IMR-90 (cell line): ENCODE measurements around the gene CXCR3. TPM values are rescaled to one million over a fixed set of nuclear protein-coding genes. Genes with fewer than 3 reads are reported as not detected.

Experiments used
- ATAC-seq: fragments of 200-7000 bp; cut with Tn5 transposase; 2 replicates; pipeline ENCODE4 v1.9.1; 2020; ENCODE audit warnings: low read depth, mild to moderate bottlenecking, moderate library complexity
- BruUV-seq: library from RNA; stranded (reverse); fragments of 400-500 nt; replicated peaks from 2 replicates; lab custom pipeline; 2021; lab: Mats Ljungman, UMichigan
- CTCF ChIA-PET: fragments of 300-600 bp; formaldehyde crosslinking; extraction: SDS; loops from one replicate; lab custom pipeline; 2021; ENCODE audit warnings: antibody characterized with exemption; lab: Yijun Ruan, JAX
- POLR2A ChIA-PET: fragments of 300-600 bp; sonication (Branson Sonifier 250); formaldehyde crosslinking; loops from one replicate; lab custom pipeline; 2022; ENCODE audit warnings: antibody characterized with exemption; ENCODE audit not compliant: unreplicated experiment; lab: Charles Lee
- DNase-seq: peaks from one replicate; pipeline ENCODE4 v3.0.0; 2013
- H2AFZ ChIP-seq: replicated peaks from 2 replicates; pipeline ENCODE3; 2013; ENCODE audit warnings: low read length, mild to moderate bottlenecking; ENCODE audit not compliant: poor library complexity
- H2AK5ac ChIP-seq: 2 replicates; pipeline ENCODE4 v1.6.1; 2013; ENCODE audit warnings: low read depth, low read length, inconsistent platforms
- H2AK9ac ChIP-seq: replicated peaks from 2 replicates; pipeline ENCODE3; 2013; ENCODE audit warnings: mild to moderate bottlenecking, low read depth, low read length, moderate library complexity; ENCODE audit not compliant: poor library complexity
- H2BK120ac ChIP-seq: 2 replicates; pipeline ENCODE4 v1.6.1; 2013; ENCODE audit warnings: low read depth, low read length, inconsistent platforms
- H2BK15ac ChIP-seq: 3 replicates; pipeline ENCODE4 v1.6.1; 2013; ENCODE audit warnings: low read depth, low read length, inconsistent platforms
- H2BK20ac ChIP-seq: 2 replicates; pipeline ENCODE4 v1.6.1; 2013; ENCODE audit warnings: low read depth, mild to moderate bottlenecking, inconsistent platforms, low read length, moderate library complexity
- H2BK5ac ChIP-seq: 2 replicates; pipeline ENCODE4 v1.6.1; 2013; ENCODE audit warnings: mild to moderate bottlenecking, low read depth, low read length, inconsistent platforms; ENCODE audit not compliant: poor library complexity, severe bottlenecking
- H3K14ac ChIP-seq: replicated peaks from 2 replicates; pipeline ENCODE4 v1.6.1; 2013; ENCODE audit warnings: low read depth, low read length, inconsistent platforms
- H3K18ac ChIP-seq: 2 replicates; pipeline ENCODE4 v1.6.1; 2013; ENCODE audit warnings: low read depth, low read length, control low read depth
- H3K23ac ChIP-seq: 2 replicates; pipeline ENCODE4 v1.6.1; 2013; ENCODE audit warnings: low read depth, low read length, inconsistent platforms
- H3K27ac ChIP-seq: 2 replicates; pipeline ENCODE4 v1.5.1; 2013; ENCODE audit warnings: mild to moderate bottlenecking, control low read depth, low read length; ENCODE audit not compliant: insufficient read depth
- H3K27me3 ChIP-seq: 2 replicates; pipeline ENCODE4 v1.6.1; 2013; ENCODE audit warnings: low read length; ENCODE audit not compliant: control insufficient read depth, insufficient read depth
- H3K36me3 ChIP-seq: 2 replicates; pipeline ENCODE4 v1.6.1; 2013; ENCODE audit warnings: low read length, mixed read lengths; ENCODE audit not compliant: control insufficient read depth, insufficient read depth
- H3K4ac ChIP-seq: 2 replicates; pipeline ENCODE4 v1.6.1; 2013; ENCODE audit warnings: low read depth, low read length, inconsistent platforms
- H3K4me1 ChIP-seq: 2 replicates; pipeline ENCODE4 v1.6.1; 2013; ENCODE audit warnings: low read length, mixed read lengths; ENCODE audit not compliant: control insufficient read depth, insufficient read depth
- H3K4me2 ChIP-seq: 2 replicates; pipeline ENCODE4 v1.6.1; 2013; ENCODE audit warnings: low read depth, mild to moderate bottlenecking, control low read depth, low read length, moderate library complexity
- H3K4me3 ChIP-seq: 2 replicates; pipeline ENCODE4 v1.5.1; 2013; ENCODE audit warnings: low read depth, mild to moderate bottlenecking, control low read depth, low read length, moderate library complexity; ENCODE audit not compliant: insufficient read depth
- H3K56ac ChIP-seq: 2 replicates; pipeline ENCODE4 v1.6.1; 2013; ENCODE audit warnings: low read length, inconsistent platforms; ENCODE audit not compliant: insufficient read depth; ENCODE audit errors: extremely low read depth
- H3K79me1 ChIP-seq, 2 experiments: 2 replicates each; pipeline ENCODE4 v1.6.1; 2013; ENCODE audit warnings: low read length in 2 of 2, inconsistent platforms in 1 of 2, low read depth in 1 of 2
- H3K9ac ChIP-seq: 2 replicates; pipeline ENCODE4 v1.6.1; 2013; ENCODE audit warnings: low read depth, low read length, control low read depth
- H3K9me1 ChIP-seq: 2 replicates; pipeline ENCODE4 v1.6.1; 2013; ENCODE audit warnings: low read length, inconsistent platforms; ENCODE audit not compliant: insufficient read depth
- H3K9me3 ChIP-seq: 2 replicates; pipeline ENCODE4 v1.6.1; 2013; ENCODE audit warnings: low read length; ENCODE audit not compliant: control insufficient read depth, insufficient read depth
- H4K20me1 ChIP-seq: 2 replicates; pipeline ENCODE4 v1.6.1; 2013; ENCODE audit warnings: low read length, inconsistent platforms; ENCODE audit not compliant: insufficient read depth
- H4K5ac ChIP-seq: 2 replicates; pipeline ENCODE4 v1.6.1; 2013; ENCODE audit warnings: mild to moderate bottlenecking, low read depth, low read length, control low read depth
- H4K8ac ChIP-seq, 2 experiments: 2 replicates each; pipeline ENCODE4 v1.6.1; 2013; ENCODE audit warnings: low read depth in 2 of 2, low read length in 2 of 2, control low read depth in 1 of 2, inconsistent platforms in 1 of 2
- H4K91ac ChIP-seq: 2 replicates; pipeline ENCODE4 v1.6.1; 2013; ENCODE audit warnings: low read depth, low read length, inconsistent platforms; ENCODE audit not compliant: insufficient read depth
- RCOR1 ChIP-seq: IDR thresholded peaks from 2 replicates; pipeline ENCODE4 v1.6.1; 2012; ENCODE audit warnings: mild to moderate bottlenecking, low read length, improper control_type of control experiment; ENCODE audit not compliant: insufficient replicate concordance
- WGBS, 2 experiments: methylation state at CpG; one replicate each; pipeline versions ENCODE4 v1.1.5 to v1.1.7; 2013; ENCODE audit warnings: missing lambda C conversion rate in 2 of 2; ENCODE audit not compliant: insufficient read length in 1 of 2; ENCODE audit errors: extremely low coverage in 2 of 2; 5-methylcytosine and 5-hydroxymethylcytosine counted together
- dilution Hi-C: fragments of 300-500 bp; cut with HindIII; formaldehyde crosslinking; loops from one replicate; pipeline ENCODE4 v1.14.3; 2018; ENCODE audit warnings: low sequenced_read_pairs; ENCODE audit not compliant: unreplicated experiment
- in situ Hi-C: fragments of 300-500 bp; cut with MboI; formaldehyde crosslinking; loops from 3 replicates; pipeline ENCODE4 v1.14.3; 2019; ENCODE audit warnings: low sequenced_read_pairs, inconsistent platforms, mixed read lengths
- intact Hi-C: fragments of 100-400 bp; cut with micrococcal nuclease; formaldehyde crosslinking; loops from 2 replicates; pipeline ENCODE4 v1.10.0; 2022
- polyA plus RNA-seq, 3 experiments: library from polyadenylated mRNA; depleted of rRNA; stranded (reverse); fragments of >200 nt; gene quantifications; 2 replicates each; pipeline ENCODE4 v1.2.3, GENCODE V29; 2012; ENCODE audit warnings: low replicate concordance in 1 of 3
- total RNA-seq: library from RNA; depleted of rRNA; stranded (reverse); fragments of >200 nt; gene quantifications from 2 replicates; pipeline ENCODE4 v1.2.3, GENCODE V29; 2012

Gene CXCR3
- total and polyA plus RNA-seq, 2 of the 4 experiments (the other 2 are of a cell fraction), result not detected

DNA sequence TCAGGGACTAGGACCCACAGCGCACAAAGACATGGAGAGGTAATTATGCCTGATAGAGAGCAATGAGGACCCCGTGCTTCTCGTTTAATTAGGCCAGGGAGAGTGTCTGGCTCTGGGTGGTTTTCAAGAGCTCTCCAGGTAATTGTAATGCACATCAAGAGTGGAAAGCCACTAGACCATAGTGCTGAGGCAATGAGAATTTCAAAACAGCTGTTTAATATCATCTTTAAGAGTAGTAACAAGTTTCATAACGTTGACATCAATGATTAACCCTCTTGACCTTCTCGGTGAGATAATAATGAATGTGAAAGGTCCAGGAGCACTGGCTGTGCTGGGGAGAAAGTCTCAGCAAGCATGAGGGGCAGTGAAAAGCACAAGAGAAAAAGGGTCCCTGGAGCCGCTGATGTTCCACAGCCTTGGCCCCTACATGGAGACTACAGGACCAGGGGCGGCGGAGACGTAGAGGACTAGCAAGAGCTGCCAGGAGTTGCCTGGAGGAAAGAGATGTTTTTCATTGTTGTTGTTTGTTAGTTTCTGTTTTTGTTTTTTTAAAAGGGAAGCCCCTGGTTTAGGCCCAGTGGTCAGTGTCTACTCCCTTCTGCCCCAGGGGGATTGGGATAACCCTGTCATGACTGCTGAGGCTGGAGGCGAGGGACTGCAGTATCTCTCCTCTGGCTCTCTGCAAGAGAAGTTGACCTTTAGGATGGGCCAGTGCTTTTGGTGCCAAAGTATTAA lies 14.8 kb upstream of the CXCR3 start:
- dilution Hi-C loops, result no loop called here
- Histone ChIP-seq H3K23ac (no peak overlapping the region), H3K18ac (no peak overlapping the region), H3K9me3 (no peaks in the 10 kb centered on the region), H3K4ac (no peak overlapping the region), H3K9ac (no peak overlapping the region), H3K36me3 (no peaks in the 10 kb centered on the region), H2AK5ac (no peak overlapping the region), H3K79me1 (no peaks in the 10 kb centered on the region), H4K8ac (no peak overlapping the region), H2AFZ (no peak overlapping the region), H3K27ac (no peak overlapping the region), H3K4me3 (no peak overlapping the region), H3K9me1 (no peaks in the 10 kb centered on the region), H3K4me2 (no peak overlapping the region), H2BK20ac (no peak overlapping the region), H2AK9ac (no peak overlapping the region), H2BK5ac (no peak overlapping the region), H3K4me1 (no peaks in the 10 kb centered on the region), H3K27me3 (peaks cover 6% of the 10 kb centered on the region), H2BK120ac (no peak overlapping the region), H3K14ac (no peak overlapping the region), H4K5ac (no peak overlapping the region), H4K20me1 (no peaks in the 10 kb centered on the region), H3K56ac (no peak overlapping the region; the same call in 1 of the 2 replicates), H4K91ac (no peak overlapping the region), H2BK15ac (no peak overlapping the region)
- BruUV-seq, result no TSS peak
- in situ Hi-C loops, result loop anchor here (25.0 kb wide), 1 partner anchor 871 kb away; no protein-coding TSS in a partner anchor
- ChIA-PET CTCF (no interaction called here), POLR2A (no interaction called here)
- no peak for TF ChIP-seq RCOR1
- 100% methylated on average over 2 of the region's 10 CpGs; no CpG with 5 or more reads in 1 of the 2 experiments for WGBS, 2 experiments
- ATAC-seq (no peak), DNase-seq (no peak)
- intact Hi-C loops, result no loop called here
